ENCODE results near the gene CTNNAL1.
"Not testable (repeated sequence)": the region's sequence is repeated elsewhere in the genome, so short reads cannot be mapped to it uniquely, and the experiment has no call there.

The CTNNAL1 gene

DNA sequence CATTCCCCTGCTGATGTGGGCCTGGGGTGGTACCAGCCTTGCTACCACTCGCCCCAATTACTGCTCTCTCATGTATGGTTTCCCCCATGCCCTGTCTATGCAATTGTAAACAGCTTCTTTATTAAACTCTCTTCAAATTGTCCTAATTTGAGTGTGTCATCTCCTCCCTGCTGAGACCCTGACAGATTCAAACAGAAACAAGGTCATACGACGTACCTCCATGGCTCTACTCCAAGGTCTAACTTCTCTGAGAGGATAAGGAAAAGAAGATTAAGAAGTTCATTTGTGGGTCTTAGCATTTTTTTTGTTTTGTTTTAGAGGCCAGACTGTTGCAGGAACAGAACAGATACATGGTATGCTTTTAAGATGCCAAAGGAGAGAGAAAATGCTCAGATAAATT is 41.1 kb downstream of the CTNNAL1 start:
- no peak overlapping the region for H3K4me3 ChIP-seq (replicated peaks; ENCODE audit: low read depth, low read length)
- TF ChIP-seq, protein P1, sequence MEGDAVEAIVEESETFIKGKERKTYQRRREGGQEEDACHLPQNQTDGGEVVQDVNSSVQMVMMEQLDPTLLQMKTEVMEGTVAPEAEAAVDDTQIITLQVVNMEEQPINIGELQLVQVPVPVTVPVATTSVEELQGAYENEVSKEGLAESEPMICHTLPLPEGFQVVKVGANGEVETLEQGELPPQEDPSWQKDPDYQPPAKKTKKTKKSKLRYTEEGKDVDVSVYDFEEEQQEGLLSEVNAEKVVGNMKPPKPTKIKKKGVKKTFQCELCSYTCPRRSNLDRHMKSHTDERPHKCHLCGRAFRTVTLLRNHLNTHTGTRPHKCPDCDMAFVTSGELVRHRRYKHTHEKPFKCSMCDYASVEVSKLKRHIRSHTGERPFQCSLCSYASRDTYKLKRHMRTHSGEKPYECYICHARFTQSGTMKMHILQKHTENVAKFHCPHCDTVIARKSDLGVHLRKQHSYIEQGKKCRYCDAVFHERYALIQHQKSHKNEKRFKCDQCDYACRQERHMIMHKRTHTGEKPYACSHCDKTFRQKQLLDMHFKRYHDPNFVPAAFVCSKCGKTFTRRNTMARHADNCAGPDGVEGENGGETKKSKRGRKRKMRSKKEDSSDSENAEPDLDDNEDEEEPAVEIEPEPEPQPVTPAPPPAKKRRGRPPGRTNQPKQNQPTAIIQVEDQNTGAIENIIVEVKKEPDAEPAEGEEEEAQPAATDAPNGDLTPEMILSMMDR (IDR thresholded peaks at IDR 0.05; ENCODE audit: low read length, missing control alignments), result no peak
- DNase-seq (ENCODE audit: low read depth), result no peak

DNA sequence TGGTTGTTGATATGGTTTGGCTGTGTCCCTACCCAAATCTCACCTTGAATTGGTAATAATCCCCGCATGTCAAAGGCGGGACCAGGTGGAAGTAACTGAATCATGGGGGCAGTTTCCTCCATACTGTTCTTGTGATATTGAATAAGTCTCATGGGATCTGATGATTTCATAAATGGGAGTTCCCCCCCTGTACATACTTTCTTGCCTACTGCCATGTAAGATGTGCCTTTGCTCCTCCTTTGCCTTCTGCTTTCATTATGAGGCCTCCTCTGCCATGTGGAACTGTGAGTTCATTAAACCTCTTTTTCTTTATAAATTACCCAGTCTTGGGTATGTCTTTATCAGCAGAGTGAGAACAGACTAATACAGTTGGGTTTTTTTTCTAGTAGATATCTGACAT is 41.9 kb downstream of the CTNNAL1 start:
- DNase-seq (ENCODE audit: low read depth); H3K4me3 ChIP-seq (replicated peaks; ENCODE audit: low read depth, low read length): not testable (repeated sequence)

DNA sequence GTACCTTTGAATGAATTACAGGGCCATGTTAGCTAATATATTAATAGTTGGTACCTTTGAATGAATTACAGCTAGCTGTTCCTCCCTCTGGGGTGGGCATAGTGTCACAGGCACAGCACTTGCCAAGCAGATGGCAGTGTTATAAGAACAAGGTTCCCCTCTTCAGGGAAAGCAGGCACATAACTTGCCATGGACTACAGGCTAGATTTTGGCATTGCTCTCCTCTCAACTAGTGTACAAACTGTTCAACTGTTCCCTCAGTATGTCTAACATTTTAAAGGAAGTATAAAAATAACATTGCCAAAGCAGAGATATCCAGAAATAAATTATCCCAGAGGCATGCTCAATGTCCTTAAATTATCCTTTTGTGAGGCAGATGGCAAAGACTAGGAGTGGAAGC is 45.4 kb downstream of the CTNNAL1 start:
- DNase-seq (ENCODE audit: low read depth), result no peak
- no peak overlapping the region for H3K4me3 ChIP-seq (replicated peaks; ENCODE audit: low read depth, low read length)
- TF ChIP-seq, protein P1 (IDR thresholded peaks at IDR 0.05; ENCODE audit: low read length, missing control alignments), result no peak

DNA sequence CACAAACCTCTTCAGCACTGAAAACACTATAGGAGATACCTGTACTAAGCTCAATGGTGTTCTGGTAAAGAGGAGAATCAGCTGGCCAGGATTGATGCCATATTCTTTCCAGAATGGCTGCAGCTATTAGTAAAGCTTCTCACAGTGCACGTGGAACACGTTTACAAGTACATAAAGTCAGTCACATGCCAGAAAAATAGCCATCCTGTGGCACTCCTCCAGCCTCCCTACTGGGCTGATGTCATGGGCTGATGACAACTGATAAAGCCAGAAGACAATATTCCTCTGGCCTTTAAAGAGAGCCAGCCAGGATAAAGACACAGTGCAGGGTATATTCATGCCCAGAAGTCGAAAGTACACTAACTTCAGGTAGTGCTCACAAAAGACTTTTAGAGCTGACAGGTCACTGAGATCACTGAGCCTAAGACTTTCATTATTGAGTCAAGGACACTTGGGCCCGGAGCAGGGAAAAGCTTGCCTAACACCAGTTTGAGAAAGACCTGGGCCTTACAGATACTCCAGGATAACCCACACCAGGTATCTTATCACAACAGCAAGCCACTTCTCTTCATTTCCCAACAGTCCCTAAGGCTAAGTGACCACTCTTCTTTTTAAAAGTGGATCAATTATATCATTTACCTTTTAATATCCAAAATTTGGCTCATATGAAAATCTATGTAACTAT is 49.7 kb downstream of the CTNNAL1 start:
- H3K4me3 ChIP-seq (replicated peaks; ENCODE audit: low read depth, low read length), result no peak overlapping the region
- TF ChIP-seq, protein P1 (IDR thresholded peaks at IDR 0.05; ENCODE audit: low read length, missing control alignments), result no peak
- peak; percentile 52 for DNase-seq (ENCODE audit: low read depth)

DNA sequence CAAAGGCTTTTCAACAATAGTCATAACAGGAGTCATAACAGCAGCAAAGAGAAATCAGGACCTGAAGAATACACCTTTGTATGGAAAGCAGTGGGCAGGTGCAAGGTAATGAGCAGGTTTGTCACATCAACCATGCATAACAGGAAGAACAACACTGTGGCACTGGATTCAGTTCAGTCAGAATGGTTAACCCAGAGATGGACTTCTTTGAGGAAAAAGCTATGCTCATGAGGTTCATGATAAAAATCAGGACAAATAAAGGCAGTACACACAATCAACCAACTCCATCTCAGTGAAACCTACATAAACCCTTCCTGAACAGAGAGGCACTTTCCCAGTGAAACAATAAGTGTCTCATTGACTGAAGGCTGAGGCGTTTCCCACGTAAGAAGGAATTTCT is 52.1 kb downstream of the CTNNAL1 start:
- no peak overlapping the region for H3K4me3 ChIP-seq (replicated peaks; ENCODE audit: low read depth, low read length)
- no peak for DNase-seq (ENCODE audit: low read depth)
- TF ChIP-seq, protein P1 (IDR thresholded peaks at IDR 0.05; ENCODE audit: low read length, missing control alignments), result no peak

DNA sequence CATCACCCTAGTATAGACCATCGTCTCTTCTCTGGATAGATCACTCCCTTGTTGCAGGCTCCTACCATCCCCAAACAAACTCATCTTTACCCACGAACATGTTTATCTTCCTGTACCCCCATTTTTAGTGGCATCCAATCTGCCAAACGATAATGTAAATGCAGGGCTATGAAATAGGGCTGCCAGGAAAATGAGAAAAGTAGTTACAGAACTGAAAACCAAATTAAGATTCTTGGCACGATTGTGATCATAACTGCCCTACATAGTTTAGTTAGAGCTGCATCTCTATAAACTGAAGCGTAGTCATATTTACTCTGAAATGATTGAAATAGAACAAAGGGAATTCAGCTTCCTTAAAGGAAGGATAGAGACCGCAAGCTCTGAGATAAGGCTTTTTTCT is 53.0 kb downstream of the CTNNAL1 start:
- DNase-seq (ENCODE audit: low read depth), result no peak
- H3K4me3 ChIP-seq (replicated peaks; ENCODE audit: low read depth, low read length), result no peak overlapping the region
- TF ChIP-seq, protein P1 (IDR thresholded peaks at IDR 0.05; ENCODE audit: low read length, missing control alignments), result no peak

DNA sequence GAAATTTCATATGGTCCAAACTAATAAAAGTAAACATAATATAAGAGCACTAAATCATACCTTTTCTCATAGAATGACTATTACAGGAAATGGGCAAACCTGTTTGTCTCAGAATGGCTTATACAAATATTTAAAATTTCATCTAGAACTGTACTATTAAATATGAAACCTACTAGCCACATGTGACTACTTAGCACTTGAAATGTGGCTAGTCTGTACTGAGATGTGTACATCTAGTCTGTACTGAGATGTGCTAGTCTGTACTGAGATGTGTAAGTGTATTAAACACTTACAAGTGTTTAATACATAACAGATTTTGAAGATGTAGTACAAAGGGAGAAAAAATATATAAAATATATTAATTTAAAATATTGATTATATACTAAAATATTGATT is 56.7 kb downstream of the CTNNAL1 start:
- TF ChIP-seq, protein P1 (IDR thresholded peaks at IDR 0.05; ENCODE audit: low read length, missing control alignments), result no peak
- no peak overlapping the region for H3K4me3 ChIP-seq (replicated peaks; ENCODE audit: low read depth, low read length)
- DNase-seq (ENCODE audit: low read depth), result no peak

All from fibroblast of pulmonary artery (primary cell).